HG03378 (cell line): Measurements from ENCODE around the gene LZIC.

Experiments used
- ATAC-seq: cut with Tn5 transposase; IDR thresholded peaks from one replicate; pipeline ENCODE4 v1.9.1; 2021; ENCODE audit warnings: mild to moderate bottlenecking, moderate library complexity; ENCODE audit not compliant: unreplicated experiment

Gene LZIC

DNA sequence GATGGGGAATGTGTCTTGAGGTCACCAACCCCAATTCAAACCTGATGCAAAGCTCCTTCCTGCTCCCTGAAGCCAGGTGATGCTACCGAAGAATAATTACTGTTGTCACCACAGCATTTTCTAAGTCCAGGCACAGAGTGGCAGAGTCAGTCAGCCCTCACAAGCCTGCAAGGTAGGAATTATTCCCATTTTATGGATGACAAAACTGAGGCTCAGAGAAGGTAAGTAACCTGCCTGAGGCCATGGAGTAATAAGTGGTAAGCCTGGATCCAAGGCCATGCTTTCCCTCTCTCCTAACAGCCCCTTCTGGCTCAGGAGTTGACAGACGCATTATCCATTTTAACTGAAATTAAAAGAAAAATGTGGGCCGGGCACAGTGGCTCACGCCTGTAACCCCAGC is 56.1 kb downstream of the LZIC start:
- ATAC-seq, result no peak

DNA sequence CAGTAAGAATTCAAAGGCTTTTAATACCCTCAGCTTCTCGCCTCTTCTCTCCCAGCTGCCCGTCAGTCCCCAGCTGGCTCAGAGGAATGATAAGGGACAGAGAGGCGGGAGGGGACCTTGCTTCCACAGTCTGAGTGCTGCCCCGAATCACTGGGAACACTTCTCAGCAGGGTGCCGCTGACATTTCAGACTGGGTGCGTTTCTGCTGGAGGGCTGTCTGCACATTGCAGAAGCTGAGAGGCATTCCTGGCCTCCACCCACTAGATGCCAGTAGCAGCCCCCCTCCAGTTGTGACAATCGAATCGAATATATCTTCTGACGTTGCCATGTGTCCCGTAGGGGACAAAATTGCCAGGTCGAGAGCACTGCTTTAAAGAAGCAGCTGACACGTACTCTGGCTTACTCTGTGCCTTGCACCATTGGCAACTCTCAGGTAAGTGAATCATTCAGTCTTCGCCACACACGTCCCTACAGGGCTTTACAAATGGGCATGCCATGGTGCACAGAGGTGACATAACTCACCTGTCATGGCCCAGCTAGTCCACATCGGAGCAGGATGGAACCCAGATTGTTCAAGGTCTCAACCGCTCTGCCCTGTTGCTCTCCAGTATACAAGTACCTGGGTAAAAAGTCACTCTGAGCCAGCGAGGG is 57.0 kb downstream of the LZIC start:
- ATAC-seq, result no peak

DNA sequence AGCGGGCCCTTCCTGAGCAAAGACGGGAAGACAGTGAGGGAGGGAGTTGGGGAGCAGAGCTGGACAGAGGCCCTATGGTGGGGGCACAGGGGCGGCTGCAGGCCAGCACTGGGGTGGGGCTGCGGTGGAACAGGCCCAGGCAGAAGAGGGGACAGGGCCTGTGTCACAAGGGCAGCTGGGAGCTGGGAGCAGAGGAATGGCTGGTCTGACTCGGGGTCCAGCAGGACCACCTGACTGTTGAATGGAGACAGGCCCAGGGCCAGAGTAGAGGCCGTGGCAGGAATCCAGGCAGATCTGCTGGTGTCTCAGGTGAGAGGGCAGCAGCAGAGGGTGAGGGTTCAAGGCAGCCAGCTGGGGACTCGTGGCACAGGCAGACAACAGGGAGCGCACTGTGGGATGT is 58.4 kb downstream of the LZIC start:
- no peak for ATAC-seq

DNA sequence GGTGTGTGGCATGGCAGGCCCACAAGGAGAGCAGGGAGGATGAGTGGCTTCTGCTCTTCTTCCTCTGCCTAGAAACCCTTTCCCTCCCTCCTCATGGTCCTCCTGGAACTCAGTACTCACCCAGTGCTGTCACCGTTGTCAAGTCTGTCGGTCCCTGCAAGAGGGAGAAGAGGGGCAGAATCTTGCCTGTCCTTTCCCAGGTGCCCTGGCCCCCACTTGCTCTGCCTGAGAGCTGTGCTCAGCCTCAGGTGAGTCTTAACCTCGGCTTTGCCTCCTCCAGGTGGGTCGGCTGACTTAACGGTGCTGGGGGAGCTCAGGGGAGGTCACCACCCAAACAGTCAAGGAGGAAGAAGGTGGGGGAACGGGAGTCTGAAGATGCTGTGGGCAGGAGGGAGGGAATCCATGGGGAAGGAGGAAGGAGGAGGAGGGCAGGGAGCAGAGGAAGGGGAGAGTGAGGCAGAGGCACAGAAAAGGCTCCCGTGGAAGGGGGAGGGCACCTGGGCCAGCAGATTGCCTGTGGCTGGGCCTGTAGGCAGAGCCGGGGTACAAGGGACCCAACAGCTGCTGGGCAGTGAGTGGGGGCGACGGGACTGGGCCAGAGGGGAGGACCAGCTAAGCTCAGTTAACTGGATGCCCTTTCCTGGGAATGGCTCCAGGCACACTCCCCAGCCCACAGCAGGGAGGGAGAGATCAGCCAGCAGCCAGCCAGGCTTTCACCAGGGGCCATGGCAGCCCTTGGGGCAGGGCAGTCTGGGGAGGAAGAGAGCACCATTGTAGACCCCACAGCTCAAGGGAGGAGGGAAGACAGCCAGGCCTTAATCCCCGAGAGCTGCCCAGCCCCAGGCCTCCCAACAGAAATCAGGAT is 59.4 kb downstream of the LZIC start:
- ATAC-seq, result no peak

DNA sequence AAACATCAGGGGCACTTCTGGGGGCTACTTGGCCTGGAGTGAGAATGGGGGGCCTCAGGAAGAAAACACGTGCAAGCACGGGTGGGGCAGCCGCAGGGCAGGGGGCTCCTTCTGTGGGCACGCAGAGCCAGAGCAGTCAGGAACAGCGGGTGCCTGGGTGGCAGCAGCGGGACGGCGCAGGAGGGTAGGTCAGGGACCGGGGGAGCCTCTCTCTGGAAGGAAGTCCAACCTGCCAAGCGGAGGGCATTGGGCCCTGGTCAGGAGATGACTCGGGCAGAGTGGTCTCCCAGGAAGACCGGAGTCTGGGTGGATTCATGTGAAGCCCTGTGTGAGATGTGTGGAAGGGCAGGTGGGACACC is 60.3 kb downstream of the LZIC start:
- ATAC-seq, result no peak

DNA sequence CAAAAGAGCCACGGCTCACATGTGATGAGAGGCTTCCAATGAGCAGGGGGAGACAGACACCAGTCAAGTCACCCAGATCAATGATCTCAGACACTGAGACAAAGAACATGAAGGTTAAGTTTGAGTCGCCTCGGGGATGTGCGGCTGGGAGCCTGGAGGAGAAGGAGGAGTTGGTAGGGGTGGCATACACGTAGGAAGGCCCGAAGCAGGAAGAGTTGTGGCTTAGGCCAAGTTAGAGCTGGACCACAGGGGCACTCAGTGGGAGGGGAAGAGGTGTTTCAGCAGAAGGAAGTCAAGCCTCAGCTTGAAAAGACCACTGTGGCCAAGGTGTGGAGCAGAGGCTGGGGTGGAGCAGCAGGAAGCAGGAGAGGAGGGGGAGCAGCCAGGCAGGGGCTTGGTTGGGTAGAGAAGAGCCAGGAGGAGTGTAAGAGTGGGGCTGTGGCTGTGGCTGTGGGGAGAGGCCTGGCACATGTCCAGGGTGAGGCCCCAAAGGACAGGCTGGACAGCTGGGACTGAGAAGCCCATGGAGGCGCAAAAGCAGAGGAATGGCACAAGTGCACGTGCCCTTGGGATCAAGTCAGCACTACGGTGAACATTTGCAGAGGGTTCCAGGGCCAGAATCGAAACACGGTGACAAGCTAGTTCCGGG is 60.8 kb downstream of the LZIC start:
- ATAC-seq, result no peak

DNA sequence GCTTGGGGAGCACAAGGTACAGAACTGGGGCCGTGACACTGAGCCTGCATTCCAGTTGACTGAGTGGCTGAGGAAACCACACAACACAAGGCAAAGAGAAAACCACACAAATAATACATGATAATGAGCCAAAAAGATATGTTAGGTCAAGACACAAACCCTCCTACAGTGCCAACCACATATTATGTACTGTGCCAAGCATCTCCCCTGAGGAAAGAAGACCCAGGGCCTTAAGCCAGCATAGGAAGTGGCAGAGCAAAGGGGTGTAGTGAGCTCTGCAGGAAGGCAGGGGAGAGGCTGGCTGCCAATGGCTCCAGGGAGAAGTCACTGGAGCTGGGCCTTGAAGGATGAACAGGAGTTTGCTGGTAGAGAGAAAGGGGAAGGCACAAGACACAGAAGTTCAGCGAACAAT is 61.3 kb downstream of the LZIC start:
- ATAC-seq, result no peak
